DMS53 treated with DMSO at 0.1 percent for 48 hours (cell line): ENCODE results near the gene C14orf39.

ENCODE experiments used
- DNase-seq: peaks from one replicate; lab custom pipeline; 2025; ENCODE audit not compliant: unreplicated experiment; lab: John Stamatoyannopoulos, UW

C14orf39 gene, protein sequence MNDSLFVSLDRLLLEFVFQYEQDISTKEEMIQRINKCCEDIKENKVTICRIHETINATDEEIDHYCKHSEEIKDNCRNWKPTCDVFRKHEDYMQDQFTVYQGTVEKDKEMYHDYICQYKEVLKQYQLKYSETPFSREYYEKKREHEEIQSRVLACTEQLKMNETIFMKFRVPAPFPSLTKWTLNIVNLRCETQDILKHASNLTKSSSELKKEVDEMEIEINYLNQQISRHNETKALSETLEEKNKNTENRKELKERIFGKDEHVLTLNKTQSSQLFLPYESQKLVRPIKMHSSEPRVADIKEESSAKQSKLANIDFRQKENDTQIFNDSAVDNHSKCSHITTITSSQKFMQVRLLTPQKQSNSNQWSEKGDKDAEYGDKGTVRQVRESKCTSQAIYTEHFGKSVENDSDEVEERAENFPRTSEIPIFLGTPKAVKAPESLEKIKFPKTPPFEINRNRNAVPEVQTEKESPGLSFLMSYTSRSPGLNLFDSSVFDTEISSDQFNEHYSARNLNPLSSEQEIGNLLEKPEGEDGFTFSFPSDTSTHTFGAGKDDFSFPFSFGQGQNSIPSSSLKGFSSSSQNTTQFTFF

GRCh38 chr14:60485598-60486251 lies at the start of gene C14orf39:
TSS of gene C14orf39 (minus strand) at chr14:60486063. CDS start at chr14:60485078, 985 bp downstream.
- no peak for DNase-seq

- DNase-seq, result no peak
Observed at GRCh38 chr14:60532442-60532841, 46.6 kb upstream of the C14orf39 start.

DNA sequence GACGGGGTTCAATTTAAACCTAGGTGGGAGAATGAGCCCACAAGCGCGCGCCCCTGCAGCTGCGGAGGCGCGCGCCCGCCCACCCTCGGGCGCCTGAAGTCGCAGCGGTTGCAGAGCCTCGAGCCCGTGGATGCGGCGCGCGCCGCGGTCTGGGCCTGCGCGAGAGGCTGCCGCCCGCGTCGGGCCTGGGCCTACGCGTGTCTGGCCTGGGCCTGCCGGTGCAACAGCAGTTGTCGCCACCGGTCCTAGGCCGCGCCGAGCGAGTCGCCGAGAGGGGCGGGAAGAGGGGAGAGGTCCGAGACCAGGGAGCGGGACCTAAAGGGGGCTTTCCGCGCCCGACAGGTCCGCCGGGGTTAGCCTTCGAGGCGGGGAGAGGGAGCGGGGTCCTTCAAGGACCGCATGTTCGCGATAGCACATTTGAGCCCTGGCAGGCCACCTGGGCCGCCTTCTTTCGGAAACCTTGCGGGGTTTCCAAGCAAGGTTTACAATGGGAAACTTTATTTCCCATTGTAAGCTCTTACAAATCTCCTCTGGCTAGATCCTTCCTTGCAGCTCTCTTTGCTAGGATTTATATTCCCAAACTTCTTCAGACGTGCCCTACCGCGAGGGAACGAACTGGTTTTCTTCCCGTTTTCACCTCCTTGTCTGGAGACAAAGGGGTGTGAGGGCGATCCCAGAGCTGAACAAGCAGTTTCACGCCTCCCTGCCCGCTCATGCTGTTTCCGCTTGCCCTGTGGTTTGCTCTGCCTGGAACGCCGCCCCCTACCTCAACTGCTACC lies 29.8 kb upstream of the C14orf39 start:
- DNase-seq, result no peak

DNA sequence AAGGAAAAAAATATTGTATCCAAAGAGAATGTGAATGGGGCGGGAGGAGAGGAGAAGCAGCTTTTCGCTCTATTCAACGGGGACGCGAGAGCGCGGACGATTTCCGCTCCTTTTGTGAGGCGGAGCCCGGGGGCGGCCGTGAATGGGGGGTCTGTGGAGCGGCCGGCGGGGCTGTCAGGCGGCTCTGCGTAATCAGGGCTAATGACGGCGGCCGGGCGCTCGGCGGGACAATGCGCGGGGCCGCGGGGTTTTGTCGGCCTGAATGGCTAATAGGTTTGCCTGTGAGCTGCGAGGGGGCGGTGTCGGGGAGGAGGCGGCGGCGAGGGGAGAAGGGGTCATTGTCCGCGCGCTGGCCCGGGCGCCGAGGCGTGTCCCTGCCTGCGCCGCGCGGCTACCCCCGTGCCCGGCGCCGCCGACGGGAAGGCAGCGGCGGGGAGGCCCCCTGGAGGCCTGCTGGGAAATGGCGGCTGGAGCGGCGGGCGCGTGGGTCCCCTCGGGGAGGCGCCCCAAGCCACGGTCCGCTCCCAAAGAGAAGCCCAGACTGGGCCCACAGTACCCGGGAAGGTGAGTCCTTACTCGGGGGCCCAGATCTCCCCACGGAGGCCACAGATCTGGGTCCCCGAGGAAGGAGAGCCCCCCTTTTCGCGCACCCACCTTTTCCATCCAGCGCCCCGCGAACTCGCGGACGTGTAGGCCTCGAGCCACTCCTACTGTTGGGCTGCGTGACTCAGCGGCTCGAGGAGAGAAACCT lies 29.1 kb upstream of the C14orf39 start:
- no peak for DNase-seq

DNA sequence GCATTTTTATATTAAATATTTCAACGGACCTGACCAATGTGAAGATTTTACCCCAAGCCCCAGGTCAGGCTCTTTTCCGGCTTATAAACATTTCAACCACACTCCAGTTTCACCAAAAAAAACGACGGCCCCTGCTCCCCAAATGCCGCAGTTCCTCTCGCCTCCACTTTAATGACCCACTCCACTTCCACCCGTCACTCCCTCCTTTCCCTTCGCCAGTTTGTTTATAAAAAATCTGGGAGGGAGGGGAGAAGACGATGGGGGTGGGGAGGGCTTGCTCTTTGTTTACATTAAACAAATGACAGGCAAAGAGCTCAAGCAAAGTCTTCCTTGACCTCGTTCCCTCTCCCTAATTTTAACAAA lies 28.5 kb upstream of the C14orf39 start:
- DNase-seq, result no peak

DNA sequence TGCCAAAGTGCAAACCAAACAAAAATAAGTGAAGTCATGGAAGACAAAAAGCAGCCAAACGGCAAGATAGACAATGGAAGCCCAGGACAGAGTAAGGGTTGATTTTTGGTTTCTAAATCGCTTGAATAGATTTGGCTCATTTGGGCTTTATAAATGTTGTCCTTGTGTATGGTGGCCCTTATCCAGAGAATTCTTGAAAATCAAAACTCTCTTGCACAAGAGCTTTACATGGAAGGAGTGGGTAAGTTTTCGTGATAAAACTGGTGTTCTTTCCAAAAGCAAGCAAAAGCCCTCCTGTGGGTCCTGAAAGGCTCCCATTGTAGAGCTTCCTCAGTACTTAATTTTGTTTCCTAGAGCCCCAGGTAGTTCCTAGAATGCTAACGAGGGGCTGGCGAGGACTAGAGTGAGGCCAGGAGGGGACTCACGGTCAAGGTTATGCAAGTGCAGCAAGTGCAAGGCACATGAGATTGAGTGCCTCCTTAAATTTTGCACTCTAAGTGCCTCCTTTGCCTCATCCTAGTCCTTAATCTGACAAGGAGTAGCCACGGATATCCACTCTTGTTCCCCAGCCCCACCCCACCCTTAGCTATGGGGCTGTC lies 27.2 kb upstream of the C14orf39 start:
- DNase-seq, result no peak

DNA sequence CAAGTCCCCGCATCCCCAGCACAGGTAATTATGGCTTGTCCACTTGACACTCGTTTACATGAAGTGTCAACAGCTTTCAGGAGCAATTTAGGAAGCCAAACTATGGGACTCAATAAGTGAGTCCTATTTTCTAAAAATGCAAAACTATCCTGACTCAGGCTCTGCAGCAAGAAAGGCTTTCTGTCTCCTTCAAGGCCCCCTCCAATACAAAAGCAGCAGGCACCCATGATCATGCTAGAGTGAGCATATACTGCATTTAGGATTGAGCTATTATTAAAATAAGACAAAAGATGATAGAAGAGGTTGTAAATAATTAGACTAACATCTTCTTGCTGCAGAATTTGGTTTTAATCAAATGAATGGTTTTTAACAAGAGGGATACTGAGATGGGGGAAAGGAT lies 26.3 kb upstream of the C14orf39 start:
- no peak for DNase-seq

DNA sequence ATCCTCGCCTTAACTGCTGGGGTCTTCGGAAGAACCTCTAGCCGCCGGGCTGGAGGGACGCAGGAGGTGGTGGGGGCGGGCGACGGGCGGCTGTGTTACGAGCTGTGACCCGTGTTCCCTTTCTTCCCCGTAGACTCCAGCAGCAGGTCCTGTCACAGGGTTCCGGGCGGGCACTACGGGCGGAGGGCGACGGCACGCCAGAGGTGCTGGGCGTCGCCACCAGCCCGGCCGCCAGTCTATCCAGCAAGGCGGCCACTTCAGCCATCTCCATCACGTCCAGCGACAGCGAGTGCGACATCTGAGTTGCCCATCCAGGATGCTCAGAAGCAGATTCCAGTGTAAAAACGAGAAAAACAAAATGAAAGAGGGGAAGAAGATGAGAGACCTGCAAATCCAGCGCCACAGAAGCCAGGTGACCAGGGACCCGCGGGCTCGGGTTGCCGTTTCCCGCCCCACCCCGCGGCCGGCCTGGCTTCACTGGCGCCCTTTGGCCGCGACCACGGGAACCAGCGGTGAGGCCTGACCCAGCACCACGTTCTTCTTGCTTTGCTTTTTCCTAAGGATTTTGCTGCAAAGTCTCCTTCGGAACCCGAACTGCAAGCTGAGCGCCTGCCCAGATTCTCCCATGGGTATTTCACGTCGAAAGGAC lies 25.2 kb upstream of the C14orf39 start:
- no peak for DNase-seq

DNA sequence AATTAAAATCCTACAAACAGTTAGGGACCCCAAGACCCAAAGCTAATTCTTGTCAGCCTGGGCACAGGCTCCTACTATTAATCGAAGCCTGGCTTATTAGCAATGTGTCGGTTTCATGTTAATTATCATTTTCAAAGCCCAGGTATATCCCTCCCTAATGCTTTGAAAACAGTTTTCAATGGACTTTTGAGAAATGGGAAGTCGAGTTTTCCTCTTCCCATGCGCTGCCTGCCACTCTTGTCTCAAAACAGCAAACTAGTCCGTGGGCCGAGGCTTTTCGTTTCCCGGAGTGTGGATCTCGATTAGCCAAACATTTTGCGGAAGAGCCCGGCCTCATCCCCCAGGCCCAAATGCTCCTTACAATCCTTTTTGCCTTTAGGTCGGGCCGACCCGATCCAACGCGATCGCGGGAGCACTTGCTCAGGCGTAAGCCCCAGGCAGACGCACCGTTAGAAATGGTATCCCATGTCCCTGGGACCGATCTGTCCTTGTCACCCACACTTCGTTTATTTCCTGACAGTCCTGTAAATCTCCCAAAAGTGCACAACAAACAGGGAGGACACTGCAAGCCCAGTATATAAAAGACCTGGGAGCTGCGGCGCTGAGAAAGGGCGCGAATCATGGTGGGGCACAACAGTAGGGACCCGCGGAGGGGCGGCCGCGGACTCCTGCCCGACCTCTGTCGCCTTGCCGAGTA lies 24.5 kb upstream of the C14orf39 start:
- no peak for DNase-seq

DNA sequence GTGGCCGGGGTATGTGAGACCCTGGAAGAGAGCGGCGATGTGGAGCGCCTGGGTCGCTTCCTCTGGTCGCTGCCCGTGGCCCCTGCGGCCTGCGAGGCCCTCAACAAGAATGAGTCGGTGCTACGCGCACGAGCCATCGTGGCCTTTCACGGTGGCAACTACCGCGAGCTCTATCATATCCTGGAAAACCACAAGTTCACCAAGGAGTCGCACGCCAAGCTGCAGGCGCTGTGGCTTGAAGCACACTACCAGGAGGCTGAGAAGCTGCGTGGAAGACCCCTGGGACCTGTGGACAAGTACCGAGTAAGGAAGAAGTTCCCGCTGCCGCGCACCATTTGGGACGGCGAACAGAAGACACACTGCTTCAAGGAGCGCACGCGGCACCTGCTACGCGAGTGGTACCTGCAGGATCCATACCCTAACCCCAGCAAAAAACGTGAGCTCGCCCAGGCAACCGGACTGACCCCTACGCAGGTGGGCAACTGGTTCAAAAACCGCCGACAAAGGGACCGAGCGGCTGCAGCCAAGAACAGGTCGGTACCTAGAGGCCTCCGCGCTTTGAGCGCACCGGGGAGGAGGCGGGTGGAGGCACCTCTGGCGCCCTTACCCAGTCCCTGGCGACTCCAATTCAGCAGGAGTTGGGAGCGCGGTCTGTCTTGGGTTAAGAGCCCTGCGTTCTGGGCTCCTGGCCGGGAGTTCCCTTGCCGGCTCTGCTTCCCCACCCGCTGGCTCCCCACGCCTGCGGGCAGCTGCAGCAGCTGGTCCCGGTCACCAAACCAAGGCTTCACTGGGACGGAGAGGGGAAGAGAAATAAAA lies 23.8 kb upstream of the C14orf39 start:
- DNase-seq, result no peak

DNA sequence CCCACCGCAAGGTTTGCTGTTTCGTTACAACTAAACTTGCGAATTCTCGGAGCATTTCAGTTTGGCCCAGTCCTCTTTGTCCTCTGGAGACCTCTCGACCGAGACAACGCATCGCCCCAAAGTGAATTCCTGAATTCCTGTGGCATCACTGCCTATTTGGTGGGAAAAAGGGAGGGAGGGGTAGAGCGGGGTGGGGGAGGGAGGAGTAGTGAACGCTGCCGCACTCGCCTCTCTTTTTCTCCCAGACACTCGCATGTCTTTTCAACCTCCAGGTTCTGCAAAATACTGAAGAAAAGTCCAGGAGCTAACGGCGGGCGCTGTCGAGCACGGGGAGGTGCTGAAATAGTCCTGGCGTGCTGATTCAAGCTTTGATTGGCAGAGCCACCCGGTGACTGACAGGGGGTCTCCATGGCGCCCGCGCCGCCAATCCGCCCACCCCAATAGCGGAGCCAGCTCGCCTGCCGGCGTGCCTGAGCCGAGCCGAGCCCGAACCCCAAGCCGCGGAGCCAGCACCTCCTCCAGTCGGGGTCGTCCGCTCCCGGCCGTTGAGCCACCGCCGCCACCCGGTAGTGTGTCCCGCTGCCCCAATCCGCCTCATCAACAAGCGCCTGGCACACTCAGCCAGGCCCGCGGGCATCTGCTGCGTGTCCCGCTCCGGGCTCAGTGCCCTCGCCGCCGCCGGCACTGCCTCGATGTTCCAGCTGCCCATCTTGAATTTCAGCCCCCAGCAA lies 23.0 kb upstream of the C14orf39 start, which contains the start of gene SIX6:
TSS of gene SIX6 (plus strand) at position 440 of the 731 bp plus-strand sequence. CDS start at position 693, 253 bp downstream.
- DNase-seq, result no peak

GRCh38 chr14:60508363-60508706 lies 22.5 kb upstream of the C14orf39 start:
- DNase-seq, result no peak

GRCh38 chr14:60506985-60507829 lies 21.3 kb upstream of the C14orf39 start:
- DNase-seq, result no peak

DNA sequence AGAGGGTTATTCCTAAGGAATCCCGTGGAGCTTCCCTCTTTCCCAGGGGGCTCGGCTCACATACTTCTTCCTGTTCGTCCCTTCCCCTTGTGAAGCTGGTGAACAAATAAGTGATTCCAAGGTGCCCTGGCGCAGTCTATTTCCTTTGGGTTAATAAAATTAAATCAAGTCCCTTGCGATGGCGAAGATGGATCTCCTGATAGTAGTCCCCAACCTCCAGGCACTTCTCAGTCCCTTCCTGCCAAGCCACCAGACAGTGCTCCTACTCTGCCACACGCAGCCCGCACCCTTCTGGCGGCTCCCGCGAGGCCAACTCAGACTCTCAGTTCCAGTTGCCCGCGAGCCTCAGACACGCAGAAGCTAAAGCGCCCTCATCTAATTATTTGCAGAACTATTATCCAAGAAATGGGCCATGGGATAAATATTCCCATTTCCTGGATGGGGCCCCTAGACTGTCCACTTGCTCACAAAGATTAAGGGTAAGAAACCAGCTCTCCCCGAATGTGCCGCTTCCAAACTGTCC lies 20.7 kb upstream of the C14orf39 start:
- no peak for DNase-seq

DNA sequence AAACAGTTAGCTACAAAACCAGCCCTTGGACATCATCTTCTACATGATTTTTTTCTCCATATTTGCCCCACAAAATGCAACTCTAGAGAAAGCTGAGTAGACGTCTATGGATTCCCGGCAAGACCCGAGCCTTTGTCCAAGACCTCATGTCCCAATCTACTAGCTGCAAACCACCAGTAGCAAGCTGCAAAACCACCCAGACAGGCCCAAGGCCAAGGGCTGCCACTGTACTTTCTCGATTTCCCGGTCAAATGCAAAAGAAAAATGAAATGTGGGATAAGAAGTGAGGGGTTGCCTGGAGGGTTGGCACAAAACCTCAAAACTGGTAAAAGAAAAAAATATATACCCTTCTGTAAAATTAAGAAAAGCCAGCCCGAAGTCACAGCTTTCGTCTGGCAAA lies 20.1 kb upstream of the C14orf39 start:
- no peak for DNase-seq

GRCh38 chr14:60505448-60505847 lies 19.6 kb upstream of the C14orf39 start:
- no peak for DNase-seq

DNA sequence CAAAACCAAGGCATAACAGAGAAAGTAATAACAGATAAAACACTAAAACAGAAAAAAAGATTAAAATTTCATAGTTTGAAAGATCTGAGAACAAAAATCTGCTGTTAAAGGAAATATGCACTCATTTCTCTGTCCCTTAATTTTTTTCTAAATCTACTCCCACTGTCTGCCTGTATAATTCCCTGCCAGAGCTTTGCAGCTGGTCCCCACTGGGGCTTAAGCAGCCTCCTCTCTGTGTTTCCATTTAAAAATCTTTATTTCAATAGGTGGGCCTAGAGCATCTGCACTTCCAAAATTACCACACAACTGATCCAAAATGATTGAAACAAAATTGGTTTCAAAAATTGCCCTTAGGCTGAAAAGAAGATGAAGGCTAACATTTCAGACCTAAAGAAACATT lies 16.7 kb upstream of the C14orf39 start:
- DNase-seq, result no peak
